ENCODE results near the gene NACA.

Gene NACA

GRCh38 chr12:56724972-56725722 is at the start of gene NACA:
Gene NACA (minus strand): TSS chr12:56725299. CDS start chr12:56724521, 778 bp downstream.
- in situ Hi-C loops (cut with MboI; ENCODE audit: low sequenced_read_pairs) = no loop called here

- in situ Hi-C loops (cut with MboI; ENCODE audit: low sequenced_read_pairs) = loop anchor here (25.0 kb wide), 2 partner anchors 339 to 414 kb away; partner anchors contain the start of gene STAT6
These were observed 48.0 kb upstream of the NACA start for GRCh38 chr12:56773113-56773512.

GRCh38 chr12:56772625-56773024 is 47.5 kb upstream of the NACA start:
- in situ Hi-C loops (cut with MboI; ENCODE audit: low sequenced_read_pairs) = loop anchor here (25.0 kb wide), 2 partner anchors 340 to 415 kb away; partner anchors contain the start of gene STAT6

GRCh38 chr12:56769868-56770267 is 44.8 kb upstream of the NACA start:
- in situ Hi-C loops (cut with MboI; ENCODE audit: low sequenced_read_pairs) = loop anchor here (25.0 kb wide), 2 partner anchors 342 to 417 kb away; partner anchors contain the start of gene STAT6

GRCh38 chr12:56768424-56768823 is 43.3 kb upstream of the NACA start:
- in situ Hi-C loops (cut with MboI; ENCODE audit: low sequenced_read_pairs) = loop anchor here (25.0 kb wide), 2 partner anchors 344 to 419 kb away; partner anchors contain the start of gene STAT6

- in situ Hi-C loops (cut with MboI; ENCODE audit: low sequenced_read_pairs) = loop anchor here (25.0 kb wide), 2 partner anchors 346 to 421 kb away; partner anchors contain the start of gene STAT6
These were observed 41.4 kb upstream of the NACA start for GRCh38 chr12:56766535-56766934.

- in situ Hi-C loops (cut with MboI; ENCODE audit: low sequenced_read_pairs) = loop anchor here (25.0 kb wide), 2 partner anchors 348 to 423 kb away; partner anchors contain the start of gene STAT6
These were observed 38.9 kb upstream of the NACA start for GRCh38 chr12:56763753-56764657.

- in situ Hi-C loops (cut with MboI; ENCODE audit: low sequenced_read_pairs) = loop anchor here (25.0 kb wide), 2 partner anchors 350 to 425 kb away; partner anchors contain the start of gene STAT6
These were observed 36.7 kb upstream of the NACA start for GRCh38 chr12:56761812-56762211.

- in situ Hi-C loops (cut with MboI; ENCODE audit: low sequenced_read_pairs) = loop anchor here (25.0 kb wide), 2 partner anchors 352 to 427 kb away; partner anchors contain the start of gene STAT6
These were observed 35.4 kb upstream of the NACA start for GRCh38 chr12:56760460-56760859.

- in situ Hi-C loops (cut with MboI; ENCODE audit: low sequenced_read_pairs) = loop anchor here (5.0 to 25.0 kb wide), 3 partner anchors 243 to 428 kb away; partner anchors contain the start of gene STAT6
These were observed 34.3 kb upstream of the NACA start for GRCh38 chr12:56759263-56759908.

GRCh38 chr12:56758728-56759262 is 33.7 kb upstream of the NACA start:
- in situ Hi-C loops (cut with MboI; ENCODE audit: low sequenced_read_pairs) = loop anchor here (5.0 to 25.0 kb wide), 3 partner anchors 244 to 429 kb away; partner anchors contain the start of gene STAT6

GRCh38 chr12:56757971-56758370 is 32.9 kb upstream of the NACA start:
- in situ Hi-C loops (cut with MboI; ENCODE audit: low sequenced_read_pairs) = loop anchor here (5.0 to 25.0 kb wide), 3 partner anchors 244 to 429 kb away; partner anchors contain the start of gene STAT6

GRCh38 chr12:56753566-56753965 is 28.5 kb upstream of the NACA start:
- in situ Hi-C loops (cut with MboI; ENCODE audit: low sequenced_read_pairs) = loop anchor here (25.0 kb wide), 2 partner anchors 359 to 434 kb away; partner anchors contain the start of gene STAT6

- in situ Hi-C loops (cut with MboI; ENCODE audit: low sequenced_read_pairs) = loop anchor here (25.0 kb wide), 2 partner anchors 360 to 435 kb away; partner anchors contain the start of gene STAT6
These were observed 26.9 kb upstream of the NACA start, which contains the start of gene PRIM1 for GRCh38 chr12:56751712-56752598. Gene PRIM1 (minus strand): TSS chr12:56752323. CDS start chr12:56752298, 25 bp downstream.

- in situ Hi-C loops (cut with MboI; ENCODE audit: low sequenced_read_pairs) = loop anchor here (25.0 kb wide), 2 partner anchors 362 to 437 kb away; partner anchors contain the start of gene STAT6
These were observed 25.5 kb upstream of the NACA start for GRCh38 chr12:56750596-56750995.

- in situ Hi-C loops (cut with MboI; ENCODE audit: low sequenced_read_pairs) = loop anchor here (25.0 kb wide), 2 partner anchors 362 to 437 kb away; partner anchors contain the start of gene STAT6
These were observed 24.8 kb upstream of the NACA start for GRCh38 chr12:56749853-56750252.

- in situ Hi-C loops (cut with MboI; ENCODE audit: low sequenced_read_pairs) = no loop called here
These were observed 24.3 kb upstream of the NACA start for GRCh38 chr12:56749359-56749758.

GRCh38 chr12:56728139-56728861 is 3.2 kb upstream of the NACA start:
- in situ Hi-C loops (cut with MboI; ENCODE audit: low sequenced_read_pairs) = no loop called here

Data from HL-60/S4 (cell line).